SU-DHL-6 (cell line): ENCODE data around the gene TBX2.
A peak's percentile ranks its signal among the peaks of the same experiment; 100 is the strongest.

Source experiments
- EZH2phosphoT487 ChIP-seq: fragments of 200-600 bp; sonication (generic), shearing (Covaris generic); conservative IDR thresholded peaks from 2 replicates; pipeline ENCODE4 v1.6.1; 2018; ENCODE audit warnings: mild to moderate bottlenecking, antibody characterized with exemption, low read length, moderate library complexity, mixed read lengths
- TF ChIP-seq, protein P1 (sequence below): fragments of 200-600 bp; sonication (generic); IDR thresholded peaks from one replicate; pipeline ENCODE4 v1.5.1; 2017; ENCODE audit warnings: antibody characterized with exemption, mild to moderate bottlenecking, low read length, moderate library complexity; ENCODE audit not compliant: insufficient read depth, poor library complexity, severe bottlenecking

DNA sequence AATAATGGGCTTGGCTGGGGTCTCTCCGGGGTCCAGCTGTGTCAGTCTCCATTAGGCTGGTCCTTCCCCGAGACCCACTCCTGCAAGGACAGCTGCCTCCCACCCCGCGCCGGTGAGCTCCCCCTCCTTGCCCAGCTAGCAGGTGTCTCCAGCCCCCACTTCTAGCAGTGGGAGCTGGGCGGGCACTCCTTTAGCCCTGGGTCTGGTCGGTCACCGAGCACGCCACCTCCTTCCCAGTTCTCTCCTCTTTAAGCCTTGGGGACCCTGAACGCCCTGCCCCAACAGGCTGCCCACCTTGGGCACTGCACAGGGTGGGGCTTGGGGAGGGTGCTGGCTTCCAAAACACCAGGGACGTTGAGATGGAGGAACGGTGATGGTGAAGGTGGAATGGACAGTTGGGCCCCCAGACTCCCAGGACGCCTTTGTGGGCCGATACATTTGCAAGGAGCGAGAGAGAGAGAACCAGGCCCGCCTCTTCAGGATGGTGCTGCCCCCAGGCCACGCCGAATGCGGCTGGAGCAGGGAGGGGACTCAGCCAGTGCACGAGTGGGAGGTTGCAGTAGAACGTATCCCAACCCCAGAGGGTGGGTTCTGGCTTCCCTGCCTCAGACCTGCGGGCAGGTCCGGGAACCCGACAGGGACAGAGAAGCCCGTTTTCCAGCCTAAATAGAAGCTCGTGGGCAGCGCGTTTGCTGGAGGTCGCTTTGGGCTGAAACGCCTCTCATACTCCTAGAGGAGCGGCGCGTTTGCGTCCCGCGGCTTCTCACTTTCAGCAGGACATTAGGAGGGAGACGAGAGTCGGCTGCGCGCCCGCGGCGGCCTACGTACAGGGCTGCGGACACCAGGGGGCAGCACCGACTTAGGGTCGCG is 10.7 kb downstream of the TBX2 start:
- TF ChIP-seq, protein P1, sequence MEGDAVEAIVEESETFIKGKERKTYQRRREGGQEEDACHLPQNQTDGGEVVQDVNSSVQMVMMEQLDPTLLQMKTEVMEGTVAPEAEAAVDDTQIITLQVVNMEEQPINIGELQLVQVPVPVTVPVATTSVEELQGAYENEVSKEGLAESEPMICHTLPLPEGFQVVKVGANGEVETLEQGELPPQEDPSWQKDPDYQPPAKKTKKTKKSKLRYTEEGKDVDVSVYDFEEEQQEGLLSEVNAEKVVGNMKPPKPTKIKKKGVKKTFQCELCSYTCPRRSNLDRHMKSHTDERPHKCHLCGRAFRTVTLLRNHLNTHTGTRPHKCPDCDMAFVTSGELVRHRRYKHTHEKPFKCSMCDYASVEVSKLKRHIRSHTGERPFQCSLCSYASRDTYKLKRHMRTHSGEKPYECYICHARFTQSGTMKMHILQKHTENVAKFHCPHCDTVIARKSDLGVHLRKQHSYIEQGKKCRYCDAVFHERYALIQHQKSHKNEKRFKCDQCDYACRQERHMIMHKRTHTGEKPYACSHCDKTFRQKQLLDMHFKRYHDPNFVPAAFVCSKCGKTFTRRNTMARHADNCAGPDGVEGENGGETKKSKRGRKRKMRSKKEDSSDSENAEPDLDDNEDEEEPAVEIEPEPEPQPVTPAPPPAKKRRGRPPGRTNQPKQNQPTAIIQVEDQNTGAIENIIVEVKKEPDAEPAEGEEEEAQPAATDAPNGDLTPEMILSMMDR: peak; percentile 43
- TF ChIP-seq EZH2phosphoT487: no peak
